Measurements from ENCODE around the gene SLCO3A1. TPM values are rescaled to one million over a fixed set of nuclear protein-coding genes. Genes with fewer than 3 reads are reported as not detected.

Gene SLCO3A1
- total RNA-seq, 2 donors from 2014 or later = 26.6 to 27.7 TPM

- intact Hi-C loops (cut with DNase I) = no loop called here
- no peak for DNase-seq (ENCODE audit: low spot score)
These were observed 258.7 kb downstream of the SLCO3A1 start for GRCh38 chr15:92112180-92112579.

GRCh38 chr15:92112711-92113110, 259.2 kb downstream of the SLCO3A1 start:
- intact Hi-C loops (cut with DNase I) = no loop called here
- DNase-seq (ENCODE audit: low spot score) = no peak

DNA sequence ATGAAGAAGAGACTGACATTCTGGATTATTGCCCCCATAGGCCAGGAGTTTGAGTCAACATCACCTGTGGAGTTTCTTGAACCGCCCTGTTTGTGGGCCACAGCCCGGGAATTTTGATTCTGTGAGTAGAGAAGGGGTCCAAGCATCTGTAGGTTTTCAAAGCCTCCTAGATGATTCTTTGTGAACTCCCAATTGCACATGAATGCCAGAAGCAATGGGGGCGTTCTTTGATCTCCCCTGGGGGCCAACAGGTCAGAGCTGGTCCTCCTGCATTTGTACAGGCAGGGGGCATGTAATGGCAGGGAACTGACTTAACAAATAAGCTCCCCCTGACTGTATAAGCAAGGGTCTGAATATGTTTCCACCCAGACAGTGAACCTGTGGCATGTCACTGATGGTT, 260.3 kb downstream of the SLCO3A1 start:
- intact Hi-C loops (cut with DNase I) = no loop called here
- DNase-seq (ENCODE audit: low spot score) = no peak

- intact Hi-C loops (cut with DNase I) = no loop called here
- DNase-seq (ENCODE audit: low spot score) = no peak
These were observed 262.3 kb downstream of the SLCO3A1 start for GRCh38 chr15:92115834-92116233.

GRCh38 chr15:92116330-92116729, 262.8 kb downstream of the SLCO3A1 start:
- intact Hi-C loops (cut with DNase I) = no loop called here
- no peak for DNase-seq (ENCODE audit: low spot score)

- intact Hi-C loops (cut with DNase I) = no loop called here
- no peak for DNase-seq (ENCODE audit: low spot score)
These were observed 263.8 kb downstream of the SLCO3A1 start for GRCh38 chr15:92117261-92117731.

GRCh38 chr15:92118162-92118935, 264.8 kb downstream of the SLCO3A1 start:
- DNase-seq (ENCODE audit: low spot score) = no peak
- intact Hi-C loops (cut with DNase I) = no loop called here

GRCh38 chr15:92118936-92119325, 265.4 kb downstream of the SLCO3A1 start:
- intact Hi-C loops (cut with DNase I) = no loop called here
- DNase-seq (ENCODE audit: low spot score) = no peak

DNA sequence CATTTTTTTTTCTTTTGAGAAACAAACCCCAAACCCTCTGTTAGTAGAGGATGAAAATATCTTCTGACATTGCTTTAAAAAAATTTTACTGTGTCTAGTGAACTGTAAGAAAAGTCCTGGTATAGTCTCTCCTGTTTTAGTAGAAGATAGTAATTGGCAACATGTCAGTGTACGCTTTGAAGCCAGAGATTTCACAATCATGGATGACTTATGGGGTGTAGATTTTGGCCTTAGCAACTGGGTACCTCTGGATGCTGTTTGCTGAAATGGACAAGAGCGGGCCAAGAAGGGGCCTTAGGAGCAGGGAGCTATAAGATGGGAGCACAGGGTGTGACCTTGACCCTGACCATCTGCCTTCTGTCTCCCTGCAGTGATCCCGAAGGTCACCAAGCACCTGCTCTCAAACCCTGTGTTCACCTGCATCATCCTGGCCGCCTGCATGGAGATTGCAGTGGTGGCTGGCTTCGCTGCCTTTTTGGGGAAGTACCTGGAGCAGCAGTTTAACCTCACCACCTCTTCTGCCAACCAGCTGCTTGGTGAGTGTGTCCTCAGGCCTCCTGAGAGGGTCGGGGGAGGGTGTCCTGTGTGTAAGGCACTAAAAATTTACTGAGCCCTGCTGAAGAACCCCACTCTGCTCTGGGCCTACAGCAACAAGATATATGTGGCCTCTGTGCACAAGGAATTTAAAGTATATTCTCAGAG, 266.7 kb downstream of the SLCO3A1 start:
- intact Hi-C loops (cut with DNase I) = no loop called here
- no peak for DNase-seq (ENCODE audit: low spot score)

GRCh38 chr15:92121047-92121446, 267.5 kb downstream of the SLCO3A1 start:
- no peak for DNase-seq (ENCODE audit: low spot score)
- intact Hi-C loops (cut with DNase I) = no loop called here

DNA sequence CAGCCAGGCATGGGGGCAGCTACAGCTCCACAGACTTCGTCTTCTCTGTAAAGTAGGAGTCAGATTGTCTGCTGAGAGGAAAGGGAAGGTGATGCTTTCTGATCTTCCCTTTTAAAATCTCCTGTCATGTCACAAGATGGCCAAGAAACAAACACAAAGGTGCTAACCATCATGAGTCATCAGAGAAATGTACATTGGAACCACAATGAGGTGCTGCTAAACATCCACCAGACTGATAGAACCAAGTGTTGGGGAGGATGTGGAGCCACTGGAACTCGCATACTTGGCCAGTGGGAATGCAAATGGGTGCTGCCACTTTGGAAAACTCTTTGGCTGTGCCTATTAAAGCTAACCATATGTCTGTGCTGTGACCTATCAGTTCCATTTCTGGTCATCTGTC, 268.8 kb downstream of the SLCO3A1 start:
- no peak for DNase-seq (ENCODE audit: low spot score)
- intact Hi-C loops (cut with DNase I) = no loop called here

DNA sequence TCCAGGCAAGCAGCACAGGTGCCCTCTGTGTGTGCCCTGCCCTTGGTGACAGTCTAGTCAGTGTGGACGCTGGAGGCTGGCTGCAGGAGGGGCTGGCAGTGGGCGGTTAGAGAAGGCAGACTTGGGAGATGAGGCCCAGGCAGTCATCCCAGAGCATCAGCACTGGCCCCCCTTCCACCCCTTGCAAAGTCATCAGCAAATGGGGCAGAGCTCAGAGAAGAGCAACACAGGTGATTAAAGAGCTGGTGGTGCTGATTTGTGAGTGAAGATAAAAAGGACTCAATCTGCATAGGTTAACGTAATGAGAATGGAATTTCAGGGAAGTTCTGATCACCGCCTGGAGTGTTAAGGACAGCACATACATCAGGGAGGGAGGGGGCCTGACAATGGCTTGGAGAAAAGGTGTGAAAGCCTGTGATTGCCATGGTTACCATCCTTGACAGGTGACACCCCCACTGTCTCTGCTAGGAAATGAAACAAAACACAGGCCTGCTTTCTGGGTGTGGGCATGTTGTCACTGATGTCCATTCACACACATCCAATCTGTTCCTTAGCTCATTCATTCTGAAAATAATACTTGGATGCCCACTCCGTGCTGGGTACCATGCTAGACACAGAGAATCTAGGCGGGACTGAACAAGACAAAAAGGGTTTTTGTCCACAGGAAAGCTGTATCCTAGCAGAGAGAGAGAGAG, 270.6 kb downstream of the SLCO3A1 start:
- no peak for DNase-seq (ENCODE audit: low spot score)
- intact Hi-C loops (cut with DNase I) = no loop called here

DNA sequence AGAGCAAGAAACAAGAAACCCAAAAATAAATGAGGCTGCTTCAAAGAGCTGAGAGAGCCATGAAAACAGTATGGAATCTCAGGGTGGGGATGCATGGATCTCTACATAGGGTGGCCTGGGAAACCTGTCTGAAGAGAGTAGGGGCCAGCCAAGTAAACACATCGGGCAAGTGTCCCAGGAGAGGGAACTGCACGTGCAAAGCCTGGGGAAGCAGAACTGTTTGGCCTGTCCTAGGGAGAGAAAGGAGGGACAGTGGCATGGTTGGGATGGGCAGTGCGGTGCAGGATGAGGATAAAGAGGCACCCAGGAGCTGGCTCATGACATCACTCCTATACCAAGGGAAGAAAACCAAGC, 271.1 kb downstream of the SLCO3A1 start:
- no peak for DNase-seq (ENCODE audit: low spot score)
- intact Hi-C loops (cut with DNase I) = no loop called here

GRCh38 chr15:92128788-92129187, 275.3 kb downstream of the SLCO3A1 start:
- DNase-seq (ENCODE audit: low spot score) = no peak
- intact Hi-C loops (cut with DNase I) = no loop called here

DNA sequence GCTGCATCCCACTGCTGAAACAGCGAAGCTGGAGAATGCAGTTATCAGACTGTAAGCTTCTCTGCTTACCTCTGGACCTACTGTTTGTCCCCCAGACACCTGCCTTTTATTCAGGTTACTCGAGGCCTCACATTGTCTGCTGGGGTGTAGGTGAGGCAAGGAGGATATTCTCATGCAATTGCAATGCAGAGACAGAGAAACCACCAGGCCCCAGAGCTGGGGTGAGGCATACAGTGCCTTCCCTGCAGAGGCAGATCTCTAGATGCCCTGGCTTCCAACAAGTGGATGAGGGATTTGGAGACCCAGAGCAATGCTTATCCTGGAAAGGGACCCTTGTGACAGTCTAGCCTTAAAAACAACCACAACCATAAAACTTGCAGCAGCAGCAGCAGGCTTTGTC, 276.7 kb downstream of the SLCO3A1 start:
- no peak for DNase-seq (ENCODE audit: low spot score)
- intact Hi-C loops (cut with DNase I) = no loop called here

GRCh38 chr15:92130906-92131305, 277.4 kb downstream of the SLCO3A1 start:
- no peak for DNase-seq (ENCODE audit: low spot score)
- intact Hi-C loops (cut with DNase I) = no loop called here

- DNase-seq (ENCODE audit: low spot score) = no peak
- intact Hi-C loops (cut with DNase I) = no loop called here
These were observed 279.7 kb downstream of the SLCO3A1 start for GRCh38 chr15:92132982-92133755.

DNA sequence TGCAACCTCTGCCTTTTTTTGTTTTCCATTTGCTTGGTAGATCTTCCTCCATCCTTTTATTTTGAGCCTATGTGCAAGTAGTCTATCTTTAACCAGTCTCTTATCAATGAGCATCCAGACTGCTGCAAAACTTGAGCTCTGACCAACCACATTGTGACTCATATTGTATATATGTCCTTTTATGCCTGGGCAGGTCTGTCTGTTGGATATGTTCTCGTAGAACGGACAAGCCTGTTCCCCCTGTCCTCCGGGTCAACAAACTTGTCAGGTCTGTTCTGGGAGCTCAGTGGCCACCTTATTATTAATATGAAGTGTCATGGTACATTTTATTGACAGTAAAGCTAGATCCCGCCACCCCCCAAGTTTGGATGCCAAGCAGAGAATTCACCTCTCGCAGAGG, 287.3 kb downstream of the SLCO3A1 start:
- no peak for DNase-seq (ENCODE audit: low spot score)
- intact Hi-C loops (cut with DNase I) = no loop called here

DNA sequence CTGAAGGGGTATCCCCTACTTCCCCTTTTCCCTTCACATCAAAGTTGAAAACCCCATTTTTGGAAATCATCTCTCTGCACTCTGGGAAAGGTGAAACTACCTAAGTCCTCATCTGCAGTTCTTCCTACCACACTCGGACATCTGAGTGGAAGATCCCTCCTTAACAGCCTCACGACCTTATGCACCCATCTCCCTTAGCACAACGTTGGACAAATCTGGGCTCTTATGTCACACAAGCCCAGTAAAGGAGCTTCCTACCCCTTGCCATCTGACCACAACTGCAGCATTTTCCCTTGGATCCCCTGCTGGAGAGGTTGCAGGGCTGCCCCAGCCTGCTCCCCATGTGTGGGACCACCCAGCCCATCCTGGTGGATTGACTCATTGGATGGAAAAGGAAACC, 288.1 kb downstream of the SLCO3A1 start:
- DNase-seq (ENCODE audit: low spot score) = no peak
- intact Hi-C loops (cut with DNase I) = no loop called here

All from posterior vena cava (tissue), 2 donors.